ENCODE data around the gene ASCC3.

DNA sequence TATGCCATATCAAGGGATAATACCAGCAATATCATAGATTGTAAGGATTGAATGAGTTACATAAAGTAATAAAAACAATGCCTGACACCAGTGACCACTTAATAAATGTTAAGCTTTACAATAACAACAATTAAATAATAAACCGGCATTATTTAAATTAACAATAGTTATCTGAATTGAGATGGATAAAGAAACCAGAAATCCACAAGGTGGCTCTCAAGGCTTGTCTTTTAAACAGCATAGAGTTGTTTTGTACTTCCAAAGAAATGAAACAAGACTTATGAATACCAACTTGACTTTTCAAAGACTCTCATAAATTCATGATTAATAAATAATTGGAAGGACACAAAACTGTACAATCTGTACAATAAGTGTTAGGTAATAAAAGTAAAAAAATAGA is 203.1 kb downstream of the ASCC3 start:
- TF ChIP-seq BHLHE40 (IDR thresholded peaks at IDR 0.05; ENCODE audit: borderline replicate concordance) (no peak), SUZ12 (IDR thresholded peaks at IDR 0.05) (no peak), ELF4 (IDR thresholded peaks at IDR 0.05) (no peak), SP1 (IDR thresholded peaks at IDR 0.05) (no peak), HDGF (IDR thresholded peaks at IDR 0.05; ENCODE audit: borderline replicate concordance) (no peak)

Data from HEK293T (cell line).